IMR-90 (cell line): Measurements from ENCODE around the gene DNAH3. TPM values are rescaled to one million over a fixed set of nuclear protein-coding genes. Genes with fewer than 3 reads are reported as not detected.
A peak's percentile ranks its signal among the peaks of the same experiment; 100 is the strongest.

ENCODE experiments used
- ATAC-seq: fragments of 200-7000 bp; cut with Tn5 transposase; 2 replicates; pipeline ENCODE4 v1.9.1; 2020; ENCODE audit warnings: low read depth, mild to moderate bottlenecking, moderate library complexity
- BruUV-seq: library from RNA; stranded (reverse); fragments of 400-500 nt; replicated peaks from 2 replicates; lab custom pipeline; 2021; lab: Mats Ljungman, UMichigan
- CTCF ChIA-PET: fragments of 300-600 bp; formaldehyde crosslinking; extraction: SDS; loops from one replicate; lab custom pipeline; 2021; ENCODE audit warnings: antibody characterized with exemption; lab: Yijun Ruan, JAX
- POLR2A ChIA-PET: fragments of 300-600 bp; sonication (Branson Sonifier 250); formaldehyde crosslinking; loops from one replicate; lab custom pipeline; 2022; ENCODE audit warnings: antibody characterized with exemption; ENCODE audit not compliant: unreplicated experiment; lab: Charles Lee
- DNase-seq: peaks from one replicate; pipeline ENCODE4 v3.0.0; 2013
- H2AFZ ChIP-seq: replicated peaks from 2 replicates; pipeline ENCODE3; 2013; ENCODE audit warnings: low read length, mild to moderate bottlenecking; ENCODE audit not compliant: poor library complexity
- H2AK5ac ChIP-seq: 2 replicates; pipeline ENCODE4 v1.6.1; 2013; ENCODE audit warnings: low read depth, low read length, inconsistent platforms
- H2AK9ac ChIP-seq: replicated peaks from 2 replicates; pipeline ENCODE3; 2013; ENCODE audit warnings: mild to moderate bottlenecking, low read depth, low read length, moderate library complexity; ENCODE audit not compliant: poor library complexity
- H2BK120ac ChIP-seq: 2 replicates; pipeline ENCODE4 v1.6.1; 2013; ENCODE audit warnings: low read depth, low read length, inconsistent platforms
- H2BK15ac ChIP-seq: 3 replicates; pipeline ENCODE4 v1.6.1; 2013; ENCODE audit warnings: low read depth, low read length, inconsistent platforms
- H2BK20ac ChIP-seq: 2 replicates; pipeline ENCODE4 v1.6.1; 2013; ENCODE audit warnings: low read depth, mild to moderate bottlenecking, inconsistent platforms, low read length, moderate library complexity
- H2BK5ac ChIP-seq: 2 replicates; pipeline ENCODE4 v1.6.1; 2013; ENCODE audit warnings: mild to moderate bottlenecking, low read depth, low read length, inconsistent platforms; ENCODE audit not compliant: poor library complexity, severe bottlenecking
- H3K14ac ChIP-seq: replicated peaks from 2 replicates; pipeline ENCODE4 v1.6.1; 2013; ENCODE audit warnings: low read depth, low read length, inconsistent platforms
- H3K18ac ChIP-seq: 2 replicates; pipeline ENCODE4 v1.6.1; 2013; ENCODE audit warnings: low read depth, low read length, control low read depth
- H3K23ac ChIP-seq: 2 replicates; pipeline ENCODE4 v1.6.1; 2013; ENCODE audit warnings: low read depth, low read length, inconsistent platforms
- H3K27ac ChIP-seq: 2 replicates; pipeline ENCODE4 v1.5.1; 2013; ENCODE audit warnings: mild to moderate bottlenecking, control low read depth, low read length; ENCODE audit not compliant: insufficient read depth
- H3K27me3 ChIP-seq: 2 replicates; pipeline ENCODE4 v1.6.1; 2013; ENCODE audit warnings: low read length; ENCODE audit not compliant: control insufficient read depth, insufficient read depth
- H3K36me3 ChIP-seq: 2 replicates; pipeline ENCODE4 v1.6.1; 2013; ENCODE audit warnings: low read length, mixed read lengths; ENCODE audit not compliant: control insufficient read depth, insufficient read depth
- H3K4ac ChIP-seq: 2 replicates; pipeline ENCODE4 v1.6.1; 2013; ENCODE audit warnings: low read depth, low read length, inconsistent platforms
- H3K4me1 ChIP-seq: 2 replicates; pipeline ENCODE4 v1.6.1; 2013; ENCODE audit warnings: low read length, mixed read lengths; ENCODE audit not compliant: control insufficient read depth, insufficient read depth
- H3K4me2 ChIP-seq: 2 replicates; pipeline ENCODE4 v1.6.1; 2013; ENCODE audit warnings: low read depth, mild to moderate bottlenecking, control low read depth, low read length, moderate library complexity
- H3K4me3 ChIP-seq: 2 replicates; pipeline ENCODE4 v1.5.1; 2013; ENCODE audit warnings: low read depth, mild to moderate bottlenecking, control low read depth, low read length, moderate library complexity; ENCODE audit not compliant: insufficient read depth
- H3K56ac ChIP-seq: 2 replicates; pipeline ENCODE4 v1.6.1; 2013; ENCODE audit warnings: low read length, inconsistent platforms; ENCODE audit not compliant: insufficient read depth; ENCODE audit errors: extremely low read depth
- H3K79me1 ChIP-seq, 2 experiments: 2 replicates each; pipeline ENCODE4 v1.6.1; 2013; ENCODE audit warnings: low read length in 2 of 2, inconsistent platforms in 1 of 2, low read depth in 1 of 2
- H3K9ac ChIP-seq: 2 replicates; pipeline ENCODE4 v1.6.1; 2013; ENCODE audit warnings: low read depth, low read length, control low read depth
- H3K9me1 ChIP-seq: 2 replicates; pipeline ENCODE4 v1.6.1; 2013; ENCODE audit warnings: low read length, inconsistent platforms; ENCODE audit not compliant: insufficient read depth
- H3K9me3 ChIP-seq: 2 replicates; pipeline ENCODE4 v1.6.1; 2013; ENCODE audit warnings: low read length; ENCODE audit not compliant: control insufficient read depth, insufficient read depth
- H4K20me1 ChIP-seq: 2 replicates; pipeline ENCODE4 v1.6.1; 2013; ENCODE audit warnings: low read length, inconsistent platforms; ENCODE audit not compliant: insufficient read depth
- H4K5ac ChIP-seq: 2 replicates; pipeline ENCODE4 v1.6.1; 2013; ENCODE audit warnings: mild to moderate bottlenecking, low read depth, low read length, control low read depth
- H4K8ac ChIP-seq, 2 experiments: 2 replicates each; pipeline ENCODE4 v1.6.1; 2013; ENCODE audit warnings: low read depth in 2 of 2, low read length in 2 of 2, control low read depth in 1 of 2, inconsistent platforms in 1 of 2
- H4K91ac ChIP-seq: 2 replicates; pipeline ENCODE4 v1.6.1; 2013; ENCODE audit warnings: low read depth, low read length, inconsistent platforms; ENCODE audit not compliant: insufficient read depth
- CTCF ChIP-seq: conservative IDR thresholded peaks from 2 replicates; pipeline ENCODE4 v1.5.1; 2012; ENCODE audit warnings: mild to moderate bottlenecking, low read depth, low read length, improper control_type of control experiment
- FOS ChIP-seq: fragments of 150-350 bp; IDR thresholded peaks from 2 replicates; pipeline ENCODE4 v1.6.1; 2016; ENCODE audit warnings: low read depth, low read length
- MAFK ChIP-seq: IDR thresholded peaks from 2 replicates; pipeline ENCODE4 v1.6.1; 2012; ENCODE audit warnings: low read depth, low read length, improper control_type of control experiment
- NFE2L2 ChIP-seq: fragments of 150-350 bp; IDR thresholded peaks from 2 replicates; pipeline ENCODE4 v1.6.1; 2016; ENCODE audit warnings: low read depth, mild to moderate bottlenecking, low read length
- RAD21 ChIP-seq: IDR thresholded peaks from 2 replicates; pipeline ENCODE4 v1.6.1; 2012; ENCODE audit warnings: low read length, improper control_type of control experiment
- SMC3 ChIP-seq: fragments of 150-350 bp; IDR thresholded peaks from 2 replicates; pipeline ENCODE4 v1.6.1; 2016; ENCODE audit warnings: low read depth, mild to moderate bottlenecking, antibody characterized with exemption, low read length, moderate library complexity
- WGBS, 2 experiments: methylation state at CpG; one replicate each; pipeline versions ENCODE4 v1.1.5 to v1.1.7; 2013; ENCODE audit warnings: missing lambda C conversion rate in 2 of 2; ENCODE audit not compliant: insufficient read length in 1 of 2; ENCODE audit errors: extremely low coverage in 2 of 2; 5-methylcytosine and 5-hydroxymethylcytosine counted together
- dilution Hi-C: fragments of 300-500 bp; cut with HindIII; formaldehyde crosslinking; loops from one replicate; pipeline ENCODE4 v1.14.3; 2018; ENCODE audit warnings: low sequenced_read_pairs; ENCODE audit not compliant: unreplicated experiment
- in situ Hi-C: fragments of 300-500 bp; cut with MboI; formaldehyde crosslinking; loops from 3 replicates; pipeline ENCODE4 v1.14.3; 2019; ENCODE audit warnings: low sequenced_read_pairs, inconsistent platforms, mixed read lengths
- intact Hi-C: fragments of 100-400 bp; cut with micrococcal nuclease; formaldehyde crosslinking; loops from 2 replicates; pipeline ENCODE4 v1.10.0; 2022
- polyA plus RNA-seq, 3 experiments: library from polyadenylated mRNA; depleted of rRNA; stranded (reverse); fragments of >200 nt; gene quantifications; 2 replicates each; pipeline ENCODE4 v1.2.3, GENCODE V29; 2012; ENCODE audit warnings: low replicate concordance in 1 of 3
- total RNA-seq: library from RNA; depleted of rRNA; stranded (reverse); fragments of >200 nt; gene quantifications from 2 replicates; pipeline ENCODE4 v1.2.3, GENCODE V29; 2012

DNAH3 gene
- total and polyA plus RNA-seq, 2 of the 4 experiments (the other 2 are of a cell fraction): not detected

- DNase-seq: peak; percentile 20
- Histone ChIP-seq H3K4ac (peak overlapping the region; percentile 53), H2BK5ac (peak overlapping the region; percentile 24), H2BK120ac (peak overlapping the region; percentile 51), H3K9me3 (no peaks in the 10 kb centered on the region), H3K79me1 (no peaks in the 10 kb centered on the region), H2AK9ac (no peak overlapping the region), H4K5ac (peak overlapping the region; percentile 54; the same call in 1 of the 2 replicates), H3K4me3 (no peak overlapping the region), H4K20me1 (no peaks in the 10 kb centered on the region), H3K14ac (0 out of 2 replicates have a peak overlapping the region, but pooled peaks have one; percentile 37), H3K18ac (peak overlapping the region; percentile 42; the same call in 1 of the 2 replicates), H2AFZ (peak overlapping the region; percentile 39), H3K36me3 (no peaks in the 10 kb centered on the region), H3K56ac (no peak overlapping the region), H3K9ac (no peak overlapping the region), H3K27ac (no peak overlapping the region), H2AK5ac (peak overlapping the region; percentile 23; the same call in 1 of the 2 replicates), H3K9me1 (0 out of 2 replicates have a peak, but pooled peaks cover 4% of the 10 kb centered on the region), H3K27me3 (no peaks in the 10 kb centered on the region), H3K4me2 (no peak overlapping the region), H4K8ac (peak overlapping the region in 1 of 2 experiments; percentile 46; a peak in 2 of 4 replicates), H2BK15ac (no peak overlapping the region; the same call in 2 of the 3 replicates), H2BK20ac (peak overlapping the region; percentile 88), H3K23ac (peak overlapping the region; percentile 48; the same call in 1 of the 2 replicates), H4K91ac (peak overlapping the region; percentile 41; the same call in 1 of the 2 replicates), H3K4me1 (peaks cover 5% of the 10 kb centered on the region; the same call in 1 of the 2 replicates)
- TF ChIP-seq NFE2L2 (no peak), FOS (no peak), CTCF (peak; percentile 45), SMC3 (peak; percentile 33; the same call in 1 of the 2 replicates), MAFK (no peak), RAD21 (peak; percentile 43)
- ChIA-PET POLR2A (no interaction called here), CTCF (interaction anchor here (1.5 to 1.7 kb wide), 2 partner anchors 251 to 295 kb away, joined by 4 to 6 read pairs; partner anchors contain the start of genes ERI2 and REXO5)
- BruUV-seq: no TSS peak
- peak; percentile 59 for ATAC-seq
- WGBS, 2 experiments: no CpG with 5 or more reads among the region's 8 CpGs
- dilution Hi-C loops: no loop called here
- in situ Hi-C loops: no loop called here
- intact Hi-C loops: loop anchor here (1.0 kb wide), 1 partner anchor 252 kb away; no protein-coding TSS in a partner anchor
Observed at GRCh38 chr16:21101631-21102420, 48.8 kb downstream of the DNAH3 start.
